Thyroid gland (tissue), 4 donors: Measurements from ENCODE around the gene PHACTR3.

ENCODE experiments used
- POLR2A ChIP-seq, 2 donors: fragments of 450-650 bp; IDR thresholded peaks; one replicate each; pipeline ENCODE4 v1.6.1; 2017; ENCODE audit warnings: antibody characterized with exemption in 2 of 2, mild to moderate bottlenecking in 2 of 2, moderate library complexity in 1 of 2
- TF ChIP-seq, protein P1 (sequence below), 6 experiments: fragments of 200-600 bp in 3 of 6; fragments of 450-650 bp in 3 of 6; sonication (generic) in 3 of 6; IDR thresholded peaks; one replicate each; pipeline ENCODE4 v1.5.1; 2016 to 2019; ENCODE audit warnings: antibody characterized with exemption in 6 of 6, mild to moderate bottlenecking in 2 of 6, inconsistent platforms in 1 of 6, moderate library complexity in 1 of 6

DNA sequence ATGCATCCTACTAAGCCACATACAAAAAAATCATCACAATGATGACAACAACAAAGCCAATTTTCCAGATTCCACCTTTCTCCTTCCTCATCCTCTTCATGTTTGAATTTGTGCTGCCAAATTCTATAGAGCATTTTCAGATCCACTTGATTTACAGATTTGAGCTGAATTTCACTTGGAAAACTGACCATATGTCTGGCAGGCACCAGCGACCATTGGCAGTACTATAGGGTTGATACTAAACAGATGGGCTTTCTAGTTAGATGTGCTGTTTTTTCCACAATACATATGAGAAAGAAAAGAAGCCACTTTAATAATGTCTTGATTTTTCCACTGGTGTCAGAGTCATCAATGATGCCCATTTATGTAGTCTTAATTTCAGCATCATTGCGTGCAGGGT, 127.0 kb downstream of the PHACTR3 start:
- TF ChIP-seq, protein P1, sequence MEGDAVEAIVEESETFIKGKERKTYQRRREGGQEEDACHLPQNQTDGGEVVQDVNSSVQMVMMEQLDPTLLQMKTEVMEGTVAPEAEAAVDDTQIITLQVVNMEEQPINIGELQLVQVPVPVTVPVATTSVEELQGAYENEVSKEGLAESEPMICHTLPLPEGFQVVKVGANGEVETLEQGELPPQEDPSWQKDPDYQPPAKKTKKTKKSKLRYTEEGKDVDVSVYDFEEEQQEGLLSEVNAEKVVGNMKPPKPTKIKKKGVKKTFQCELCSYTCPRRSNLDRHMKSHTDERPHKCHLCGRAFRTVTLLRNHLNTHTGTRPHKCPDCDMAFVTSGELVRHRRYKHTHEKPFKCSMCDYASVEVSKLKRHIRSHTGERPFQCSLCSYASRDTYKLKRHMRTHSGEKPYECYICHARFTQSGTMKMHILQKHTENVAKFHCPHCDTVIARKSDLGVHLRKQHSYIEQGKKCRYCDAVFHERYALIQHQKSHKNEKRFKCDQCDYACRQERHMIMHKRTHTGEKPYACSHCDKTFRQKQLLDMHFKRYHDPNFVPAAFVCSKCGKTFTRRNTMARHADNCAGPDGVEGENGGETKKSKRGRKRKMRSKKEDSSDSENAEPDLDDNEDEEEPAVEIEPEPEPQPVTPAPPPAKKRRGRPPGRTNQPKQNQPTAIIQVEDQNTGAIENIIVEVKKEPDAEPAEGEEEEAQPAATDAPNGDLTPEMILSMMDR (IDR thresholded peaks at IDR 0.05), result no peak
- TF ChIP-seq POLR2A (IDR thresholded peaks at IDR 0.05), result no peak
